Epithelial cell of esophagus (primary cell): ENCODE data around the gene ZNF831.

ENCODE experiments used
- DNase-seq: peaks from one replicate; pipeline ENCODE4 v3.0.0; 2010; ENCODE audit warnings: low read depth
- H3K4me3 ChIP-seq: 2 replicates; pipeline ENCODE4 v1.5.1; 2011; ENCODE audit warnings: mild to moderate bottlenecking, low read length, control low read depth
- CTCF ChIP-seq: IDR thresholded peaks from 2 replicates; pipeline ENCODE4 v1.5.1; 2011; ENCODE audit warnings: low read depth, mild to moderate bottlenecking, low read length, control low read depth, inconsistent platforms; ENCODE audit not compliant: insufficient read depth; ENCODE audit errors: missing control alignments

Gene ZNF831

GRCh38 chr20:59219211-59219610 is 55.6 kb downstream of the ZNF831 start:
- DNase-seq = no peak
- no peak for TF ChIP-seq CTCF

GRCh38 chr20:59220161-59220560 is 56.5 kb downstream of the ZNF831 start:
- no peak overlapping the region for H3K4me3 ChIP-seq
- no peak for TF ChIP-seq CTCF
- no peak for DNase-seq

More at GRCh38 chr20:59219211-59219610, 55.6 kb downstream of the ZNF831 start:
- H3K4me3 ChIP-seq = no peak overlapping the region

- H3K4me3 ChIP-seq = no peak overlapping the region
- peak; percentile 12 for TF ChIP-seq CTCF
- DNase-seq = peak; percentile 16
Measured at GRCh38 chr20:59221049-59221706, 57.6 kb downstream of the ZNF831 start.

- TF ChIP-seq CTCF = no peak
- no peak for DNase-seq
- H3K4me3 ChIP-seq = peak overlapping the region; percentile 46
Measured at GRCh38 chr20:59221707-59222252, 58.2 kb downstream of the ZNF831 start.

- DNase-seq = peak; percentile 71
- H3K4me3 ChIP-seq = peak overlapping the region; percentile 46
- TF ChIP-seq CTCF = peak; percentile 72
Measured at GRCh38 chr20:59222253-59223181, 58.9 kb downstream of the ZNF831 start.

GRCh38 chr20:59223182-59223601 is 59.6 kb downstream of the ZNF831 start:
- no peak overlapping the region for H3K4me3 ChIP-seq
- no peak for TF ChIP-seq CTCF
- no peak for DNase-seq
